Panc1 (cell line): Measurements from ENCODE around the gene PRPF4. TPM values are rescaled to one million over a fixed set of nuclear protein-coding genes. Genes with fewer than 3 reads are reported as not detected.
"Not testable (repeated sequence)": the region's sequence is repeated elsewhere in the genome, so short reads cannot be mapped to it uniquely, and the experiment has no call there.

Experiments used
- ATAC-seq: fragments of 200-7000 bp; cut with Tn5 transposase; 2 replicates; pipeline ENCODE4 v1.9.1; 2020; ENCODE audit warnings: mild to moderate bottlenecking, moderate library complexity
- BruUV-seq: library from RNA; stranded (reverse); fragments of 400-500 nt; replicated peaks from 2 replicates; lab custom pipeline; 2021; lab: Mats Ljungman, UMichigan
- CTCF ChIA-PET: fragments of 300-600 bp; sonication (Branson Sonifier 250); formaldehyde crosslinking; loops from one replicate; lab custom pipeline; 2022; ENCODE audit warnings: antibody characterized with exemption; lab: Charles Lee
- POLR2A ChIA-PET: fragments of 300-600 bp; sonication (Branson Sonifier 250); formaldehyde crosslinking; loops from one replicate; lab custom pipeline; 2022; ENCODE audit warnings: antibody characterized with exemption; lab: Charles Lee
- DNase-seq: peaks from one replicate; pipeline ENCODE4 v3.0.0-alpha.2; 2010; ENCODE audit warnings: low read depth, low spot score
- H3K27ac ChIP-seq: 2 replicates; pipeline ENCODE4 v1.5.1; 2011; ENCODE audit warnings: mild to moderate bottlenecking, low read length, inconsistent platforms
- H3K27me3 ChIP-seq: fragments of 200-500 bp; sonication (Bioruptor generic); 2 replicates; pipeline ENCODE4 v1.6.0; 2014; ENCODE audit warnings: low read length, inconsistent platforms; ENCODE audit not compliant: control insufficient read depth, insufficient read depth
- H3K36me3 ChIP-seq: fragments of 200-500 bp; sonication (Bioruptor generic); 2 replicates; pipeline ENCODE4 v1.5.1; 2014; ENCODE audit warnings: inconsistent platforms, mild to moderate bottlenecking, low read length, moderate library complexity; ENCODE audit not compliant: control insufficient read depth, insufficient read depth
- H3K4me1 ChIP-seq: 2 replicates; pipeline ENCODE4 v1.5.1; 2011; ENCODE audit warnings: inconsistent platforms, mild to moderate bottlenecking, low read length, moderate library complexity; ENCODE audit not compliant: control insufficient read depth, insufficient read depth
- H3K4me3 ChIP-seq, 2 experiments: 2 replicates each; pipeline ENCODE4 v1.5.1; 2011 to 2012; ENCODE audit warnings: low read depth in 2 of 2, low read length in 2 of 2, mild to moderate bottlenecking in 2 of 2, inconsistent platforms in 1 of 2, moderate library complexity in 1 of 2
- H3K9me3 ChIP-seq: fragments of 200-500 bp; sonication (Bioruptor generic); 2 replicates; pipeline ENCODE4 v1.5.1; 2014; ENCODE audit warnings: low read depth, mild to moderate bottlenecking, inconsistent platforms, low read length, moderate library complexity; ENCODE audit not compliant: control insufficient read depth, insufficient read depth
- POLR2AphosphoS5 ChIP-seq: IDR thresholded peaks from 2 replicates; pipeline ENCODE4 v1.6.1; 2012; ENCODE audit warnings: mild to moderate bottlenecking, low read depth, low read length, moderate library complexity
- SIN3A ChIP-seq: IDR thresholded peaks from 2 replicates; pipeline ENCODE4 v1.6.1; 2012; ENCODE audit warnings: low read depth, mild to moderate bottlenecking, low read length, moderate library complexity, borderline replicate concordance; ENCODE audit not compliant: insufficient read depth
- TCF7L2 ChIP-seq: IDR thresholded peaks from 2 replicates; pipeline ENCODE4 v1.6.1; 2011; ENCODE audit warnings: mild to moderate bottlenecking, low read depth, low read length, inconsistent platforms
- in situ Hi-C: cut with HindIII; loops from 2 replicates; pipeline ENCODE4 v1.10.0; 2016; ENCODE audit warnings: low sequenced_read_pairs, low pct_unique_long_range_greater_than_20kb
- intact Hi-C: fragments of 100-400 bp; cut with micrococcal nuclease; formaldehyde crosslinking; loops from one replicate; pipeline ENCODE4 v1.10.0; 2022; ENCODE audit not compliant: unreplicated experiment
- total RNA-seq: library from RNA; stranded (reverse); gene quantifications from one replicate; pipeline ENCODE4 v1.2.1, GENCODE V29; 2021; ENCODE audit not compliant: unreplicated experiment
- TF ChIP-seq, protein P1 (sequence below): fragments of 450-650 bp; IDR thresholded peaks from 2 replicates; pipeline ENCODE4 v1.5.1; 2017; ENCODE audit warnings: mild to moderate bottlenecking
- TF ChIP-seq, protein P2 (sequence below), 2 experiments: IDR thresholded peaks; 2 replicates each; pipeline ENCODE4 v1.6.1; 2011 to 2012; ENCODE audit warnings: low read depth in 2 of 2, control low read depth in 1 of 2, low read length in 1 of 2, mild to moderate bottlenecking in 1 of 2, moderate library complexity in 1 of 2; ENCODE audit not compliant: insufficient read depth in 1 of 2

PRPF4 gene
- total RNA-seq, 1 experiment from 2014 or later = 28.9 TPM

DNA sequence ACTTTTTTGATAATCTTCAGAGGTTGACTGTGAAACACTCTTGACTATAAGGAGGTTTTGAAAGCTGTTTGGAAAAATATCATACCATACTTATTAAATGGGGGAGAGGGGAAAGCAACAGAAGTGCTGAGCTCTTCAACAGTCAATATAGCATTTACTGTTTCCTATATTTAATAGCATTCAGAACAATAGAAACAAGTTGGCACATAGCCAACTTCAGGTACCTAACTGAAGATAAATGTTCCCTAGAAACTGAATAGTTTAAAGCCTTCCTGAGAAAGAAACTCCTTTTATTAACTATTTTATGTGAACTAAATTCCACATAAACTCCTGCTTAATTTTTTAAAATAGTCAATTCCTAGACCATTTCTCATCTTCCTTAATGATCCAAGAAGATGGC is 27.8 kb upstream of the PRPF4 start:
- in situ Hi-C loops (no loop called here), intact Hi-C loops (no loop called here)
- Histone ChIP-seq H3K4me1 (no peaks in the 10 kb centered on the region), H3K9me3 (no peaks in the 10 kb centered on the region), H3K27ac (no peak overlapping the region), H3K4me3 (no peak overlapping the region), H3K36me3 (no peaks in the 10 kb centered on the region), H3K27me3 (no peaks in the 10 kb centered on the region)
- ChIA-PET POLR2A (no interaction called here), CTCF (no interaction called here)
- TF ChIP-seq, protein P1, sequence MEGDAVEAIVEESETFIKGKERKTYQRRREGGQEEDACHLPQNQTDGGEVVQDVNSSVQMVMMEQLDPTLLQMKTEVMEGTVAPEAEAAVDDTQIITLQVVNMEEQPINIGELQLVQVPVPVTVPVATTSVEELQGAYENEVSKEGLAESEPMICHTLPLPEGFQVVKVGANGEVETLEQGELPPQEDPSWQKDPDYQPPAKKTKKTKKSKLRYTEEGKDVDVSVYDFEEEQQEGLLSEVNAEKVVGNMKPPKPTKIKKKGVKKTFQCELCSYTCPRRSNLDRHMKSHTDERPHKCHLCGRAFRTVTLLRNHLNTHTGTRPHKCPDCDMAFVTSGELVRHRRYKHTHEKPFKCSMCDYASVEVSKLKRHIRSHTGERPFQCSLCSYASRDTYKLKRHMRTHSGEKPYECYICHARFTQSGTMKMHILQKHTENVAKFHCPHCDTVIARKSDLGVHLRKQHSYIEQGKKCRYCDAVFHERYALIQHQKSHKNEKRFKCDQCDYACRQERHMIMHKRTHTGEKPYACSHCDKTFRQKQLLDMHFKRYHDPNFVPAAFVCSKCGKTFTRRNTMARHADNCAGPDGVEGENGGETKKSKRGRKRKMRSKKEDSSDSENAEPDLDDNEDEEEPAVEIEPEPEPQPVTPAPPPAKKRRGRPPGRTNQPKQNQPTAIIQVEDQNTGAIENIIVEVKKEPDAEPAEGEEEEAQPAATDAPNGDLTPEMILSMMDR = no peak
- TF ChIP-seq SIN3A (no peak), POLR2AphosphoS5 (no peak), TCF7L2 (no peak)
- TF ChIP-seq, protein P2, sequence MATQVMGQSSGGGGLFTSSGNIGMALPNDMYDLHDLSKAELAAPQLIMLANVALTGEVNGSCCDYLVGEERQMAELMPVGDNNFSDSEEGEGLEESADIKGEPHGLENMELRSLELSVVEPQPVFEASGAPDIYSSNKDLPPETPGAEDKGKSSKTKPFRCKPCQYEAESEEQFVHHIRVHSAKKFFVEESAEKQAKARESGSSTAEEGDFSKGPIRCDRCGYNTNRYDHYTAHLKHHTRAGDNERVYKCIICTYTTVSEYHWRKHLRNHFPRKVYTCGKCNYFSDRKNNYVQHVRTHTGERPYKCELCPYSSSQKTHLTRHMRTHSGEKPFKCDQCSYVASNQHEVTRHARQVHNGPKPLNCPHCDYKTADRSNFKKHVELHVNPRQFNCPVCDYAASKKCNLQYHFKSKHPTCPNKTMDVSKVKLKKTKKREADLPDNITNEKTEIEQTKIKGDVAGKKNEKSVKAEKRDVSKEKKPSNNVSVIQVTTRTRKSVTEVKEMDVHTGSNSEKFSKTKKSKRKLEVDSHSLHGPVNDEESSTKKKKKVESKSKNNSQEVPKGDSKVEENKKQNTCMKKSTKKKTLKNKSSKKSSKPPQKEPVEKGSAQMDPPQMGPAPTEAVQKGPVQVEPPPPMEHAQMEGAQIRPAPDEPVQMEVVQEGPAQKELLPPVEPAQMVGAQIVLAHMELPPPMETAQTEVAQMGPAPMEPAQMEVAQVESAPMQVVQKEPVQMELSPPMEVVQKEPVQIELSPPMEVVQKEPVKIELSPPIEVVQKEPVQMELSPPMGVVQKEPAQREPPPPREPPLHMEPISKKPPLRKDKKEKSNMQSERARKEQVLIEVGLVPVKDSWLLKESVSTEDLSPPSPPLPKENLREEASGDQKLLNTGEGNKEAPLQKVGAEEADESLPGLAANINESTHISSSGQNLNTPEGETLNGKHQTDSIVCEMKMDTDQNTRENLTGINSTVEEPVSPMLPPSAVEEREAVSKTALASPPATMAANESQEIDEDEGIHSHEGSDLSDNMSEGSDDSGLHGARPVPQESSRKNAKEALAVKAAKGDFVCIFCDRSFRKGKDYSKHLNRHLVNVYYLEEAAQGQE (IDR thresholded peaks at IDR 0.05; ENCODE audit: insufficient read depth in 1 of 2, low read depth in 2 of 2, low read length in 1 of 2) = no peak
- DNase-seq = no peak
- no peak for ATAC-seq
- BruUV-seq = no TSS peak

DNA sequence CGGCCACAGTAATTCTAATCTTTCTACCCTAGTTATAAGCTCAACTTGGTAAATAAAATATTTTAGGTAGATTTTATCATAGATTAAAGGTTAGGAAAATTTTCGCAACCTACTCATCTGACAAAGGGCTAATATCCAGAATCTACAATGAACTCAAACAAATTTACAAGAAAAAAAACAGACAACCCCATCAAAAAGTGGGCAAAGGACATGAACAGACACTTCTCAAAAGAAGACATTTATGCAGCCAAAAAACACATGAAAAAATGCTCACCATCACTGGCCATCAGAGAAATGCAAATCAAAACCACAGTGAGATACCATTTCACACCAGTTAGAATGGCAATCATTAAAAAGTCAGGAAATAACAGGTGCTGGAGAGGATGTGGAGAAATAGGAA is 25.8 kb upstream of the PRPF4 start:
- DNase-seq, H3K4me3 ChIP-seq, intact Hi-C loops, POLR2A ChIA-PET, H3K4me1 ChIP-seq, BruUV-seq, H3K36me3 ChIP-seq, ATAC-seq, H3K27me3 ChIP-seq, in situ Hi-C loops, H3K27ac ChIP-seq, CTCF ChIA-PET, H3K9me3 ChIP-seq: not testable (repeated sequence)

DNA sequence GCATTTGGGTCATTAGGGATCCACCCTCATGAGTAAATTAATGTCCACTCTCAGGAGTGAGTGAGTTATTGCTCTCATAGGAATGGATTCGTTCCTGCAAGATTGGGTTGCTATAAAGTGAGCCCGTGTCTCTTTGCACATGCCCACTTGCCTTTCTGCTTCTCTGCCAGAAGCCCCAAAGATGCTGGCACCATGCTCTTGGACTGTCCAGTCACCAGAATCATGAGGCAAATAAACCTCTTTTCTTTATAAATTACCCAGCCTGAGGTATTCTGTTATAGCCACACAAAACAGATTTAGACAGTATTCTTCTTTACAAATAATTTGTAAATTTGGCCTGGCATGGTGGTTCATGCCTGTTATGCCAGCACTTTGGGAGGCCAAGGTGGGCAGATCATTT is 24.7 kb upstream of the PRPF4 start:
- no peaks in the 10 kb centered on the region for H3K36me3 ChIP-seq
- intact Hi-C loops (no loop called here), in situ Hi-C loops (no loop called here)
- no peak overlapping the region for H3K27ac ChIP-seq
- H3K4me3 ChIP-seq = no peak overlapping the region
- BruUV-seq = no TSS peak
- ATAC-seq (no peak), DNase-seq (no peak)
- no peaks in the 10 kb centered on the region for H3K27me3 ChIP-seq
- TF ChIP-seq, protein P2 (IDR thresholded peaks at IDR 0.05; ENCODE audit: insufficient read depth in 1 of 2, low read depth in 2 of 2, low read length in 1 of 2) = no peak
- TF ChIP-seq SIN3A (no peak), TCF7L2 (no peak), POLR2AphosphoS5 (no peak)
- TF ChIP-seq, protein P1 = no peak
- H3K9me3 ChIP-seq = no peaks in the 10 kb centered on the region
- ChIA-PET POLR2A (no interaction called here), CTCF (no interaction called here)
- no peaks in the 10 kb centered on the region for H3K4me1 ChIP-seq
